Muscle of leg (tissue), 11 donors: ENCODE measurements around the gene MBNL1. TPM values are rescaled to one million over a fixed set of nuclear protein-coding genes. Genes with fewer than 3 reads are reported as not detected.

Source experiments
- DNase-seq: peaks from one replicate; pipeline ENCODE4 v3.0.0; 2013
- H3K27ac ChIP-seq: one replicate; pipeline ENCODE4 v1.5.1; 2013; ENCODE audit warnings: mild to moderate bottlenecking, low read length, control low read depth
- H3K27me3 ChIP-seq: one replicate; pipeline ENCODE4 v1.6.1; 2013; ENCODE audit warnings: low read length; ENCODE audit not compliant: control insufficient read depth, insufficient read depth
- H3K36me3 ChIP-seq: one replicate; pipeline ENCODE4 v1.6.1; 2013; ENCODE audit warnings: low read length; ENCODE audit not compliant: control insufficient read depth, insufficient read depth
- H3K4me1 ChIP-seq: one replicate; pipeline ENCODE4 v1.6.1; 2013; ENCODE audit warnings: low read length; ENCODE audit not compliant: control insufficient read depth, insufficient read depth
- H3K4me3 ChIP-seq: one replicate; pipeline ENCODE4 v1.5.1; 2013; ENCODE audit warnings: low read length, control low read depth
- H3K9me3 ChIP-seq: replicated peaks from 2 replicates; pipeline ENCODE4 v1.6.1; 2013; ENCODE audit warnings: low read depth, low read length; ENCODE audit not compliant: control insufficient read depth
- WGBS: methylation state at CpG from one replicate; pipeline ENCODE4 v1.1.5; 2013; ENCODE audit warnings: missing lambda C conversion rate; ENCODE audit not compliant: insufficient coverage; 5-methylcytosine and 5-hydroxymethylcytosine counted together
- polyA plus RNA-seq, 8 donors: library from polyadenylated mRNA; unstranded; fragments of 120-200 nt; gene quantifications; one replicate each; pipeline versions ENCODE4 v1.2.1 to v1.2.3, GENCODE V29; 2013; ENCODE audit warnings: inconsistent platforms in 1 of 8, low replicate concordance in 1 of 8; ENCODE audit not compliant: insufficient read length in 8 of 8, insufficient read depth in 1 of 8
- total RNA-seq: library from RNA; stranded (reverse); fragments of 120-200 nt; gene quantifications from one replicate; pipeline ENCODE4 v1.2.4, GENCODE V29; 2013

The MBNL1 gene
- total and polyA plus RNA-seq, 9 donors = 37.6 to 87.4 (median 51.5) TPM

- Histone ChIP-seq H3K4me3 (no peak overlapping the region), H3K9me3 (no peaks in the 10 kb centered on the region), H3K27me3 (no peaks in the 10 kb centered on the region), H3K27ac (no peak overlapping the region), H3K4me1 (no peaks in the 10 kb centered on the region), H3K36me3 (peaks cover 16% of the 10 kb centered on the region)
- DNase-seq = no peak
- WGBS = no CpG with 5 or more reads among the region's 1 CpG
Measured at GRCh38 chr3:152461460-152461859, 192.7 kb downstream of the MBNL1 start.

- H3K36me3 ChIP-seq = peaks cover 3% of the 10 kb centered on the region
- H3K27me3 ChIP-seq = no peaks in the 10 kb centered on the region
- peak; percentile 16 for DNase-seq
- H3K4me3 ChIP-seq = no peak overlapping the region
- WGBS = 81% methylated on average over 4 of the region's 7 CpGs
- H3K27ac ChIP-seq = no peak overlapping the region
- no peaks in the 10 kb centered on the region for H3K9me3 ChIP-seq
- H3K4me1 ChIP-seq = no peaks in the 10 kb centered on the region
Measured at GRCh38 chr3:152466784-152467183, 198.1 kb downstream of the MBNL1 start.

GRCh38 chr3:152469248-152470025, 200.7 kb downstream of the MBNL1 start:
- Histone ChIP-seq H3K27ac (no peak overlapping the region), H3K36me3 (peaks cover 3% of the 10 kb centered on the region), H3K4me1 (no peaks in the 10 kb centered on the region), H3K4me3 (no peak overlapping the region), H3K9me3 (no peaks in the 10 kb centered on the region), H3K27me3 (no peaks in the 10 kb centered on the region)
- no peak for DNase-seq
- no CpG with 5 or more reads among the region's 4 CpGs for WGBS

GRCh38 chr3:152470095-152470494, 201.4 kb downstream of the MBNL1 start:
- Histone ChIP-seq H3K27me3 (no peaks in the 10 kb centered on the region), H3K4me1 (no peaks in the 10 kb centered on the region), H3K36me3 (no peaks in the 10 kb centered on the region), H3K9me3 (no peaks in the 10 kb centered on the region), H3K27ac (no peak overlapping the region), H3K4me3 (no peak overlapping the region)
- DNase-seq = no peak
- WGBS = no CpG with 5 or more reads among the region's 4 CpGs

GRCh38 chr3:152470893-152471292, 202.2 kb downstream of the MBNL1 start:
- no peak overlapping the region for H3K27ac ChIP-seq

GRCh38 chr3:152471814-152472671, 203.3 kb downstream of the MBNL1 start:
- H3K4me3 ChIP-seq = peak overlapping the region; percentile 0
- H3K27ac ChIP-seq = no peak overlapping the region
- H3K9me3 ChIP-seq = no peaks in the 10 kb centered on the region
- 41% methylated on average over 6 of the region's 15 CpGs for WGBS
- no peaks in the 10 kb centered on the region for H3K36me3 ChIP-seq
- no peaks in the 10 kb centered on the region for H3K4me1 ChIP-seq
- no peaks in the 10 kb centered on the region for H3K27me3 ChIP-seq
- DNase-seq = peak; percentile 84

More at GRCh38 chr3:152470893-152471292, 202.2 kb downstream of the MBNL1 start:
- Histone ChIP-seq H3K4me1 (no peaks in the 10 kb centered on the region), H3K27me3 (no peaks in the 10 kb centered on the region), H3K4me3 (no peak overlapping the region), H3K9me3 (no peaks in the 10 kb centered on the region), H3K36me3 (no peaks in the 10 kb centered on the region)
- no peak for DNase-seq
- WGBS = no CpG with 5 or more reads among the region's 1 CpG

- no peaks in the 10 kb centered on the region for H3K27me3 ChIP-seq
- H3K36me3 ChIP-seq = no peaks in the 10 kb centered on the region
- H3K4me3 ChIP-seq = no peak overlapping the region
- no peak overlapping the region for H3K27ac ChIP-seq
- no peak for DNase-seq
- H3K9me3 ChIP-seq = no peaks in the 10 kb centered on the region
- no peaks in the 10 kb centered on the region for H3K4me1 ChIP-seq
- 92% methylated on average over 3 of the region's 3 CpGs for WGBS
Measured at GRCh38 chr3:152472672-152472954, 203.9 kb downstream of the MBNL1 start.

- no peaks in the 10 kb centered on the region for H3K9me3 ChIP-seq
- H3K27me3 ChIP-seq = no peaks in the 10 kb centered on the region
- no CpG with 5 or more reads among the region's 2 CpGs for WGBS
- no peak overlapping the region for H3K4me3 ChIP-seq
- H3K36me3 ChIP-seq = no peaks in the 10 kb centered on the region
- H3K27ac ChIP-seq = no peak overlapping the region
- H3K4me1 ChIP-seq = no peaks in the 10 kb centered on the region
- peak; percentile 66 for DNase-seq
Measured at GRCh38 chr3:152474585-152474984, 205.9 kb downstream of the MBNL1 start.

GRCh38 chr3:152477422-152477821, 208.7 kb downstream of the MBNL1 start:
- Histone ChIP-seq H3K4me1 (no peaks in the 10 kb centered on the region), H3K27ac (no peak overlapping the region), H3K36me3 (no peaks in the 10 kb centered on the region), H3K9me3 (peaks cover under 1% of the 10 kb centered on the region), H3K27me3 (no peaks in the 10 kb centered on the region), H3K4me3 (no peak overlapping the region)
- 79% methylated on average over 2 of the region's 2 CpGs for WGBS
- no peak for DNase-seq

- DNase-seq = no peak
- H3K9me3 ChIP-seq = peaks cover 3% of the 10 kb centered on the region
- no peak overlapping the region for H3K4me3 ChIP-seq
- no peaks in the 10 kb centered on the region for H3K4me1 ChIP-seq
- H3K27ac ChIP-seq = no peak overlapping the region
- no peaks in the 10 kb centered on the region for H3K27me3 ChIP-seq
- WGBS = no CpG with 5 or more reads among the region's 2 CpGs
- no peaks in the 10 kb centered on the region for H3K36me3 ChIP-seq
Measured at GRCh38 chr3:152480282-152480953, 211.7 kb downstream of the MBNL1 start.
